ENCODE measurements around the gene HDDC3. TPM values are rescaled to one million over a fixed set of nuclear protein-coding genes. Genes with fewer than 3 reads are reported as not detected.

HDDC3 gene
- total RNA-seq, 2 experiments from 2014 or later, result 49.8 to 51.3 TPM

- Mint-ChIP-seq H3K36me3 (ENCODE audit: low read depth) (no peaks in the 10 kb centered on the region), H3K27me3 (ENCODE audit: low read depth) (no peaks in the 10 kb centered on the region), H3K4me3 (no peak overlapping the region), H3K4me1 (ENCODE audit: low read depth) (no peaks in the 10 kb centered on the region), H3K27ac (no peak overlapping the region), H3K9me3 (no peaks in the 10 kb centered on the region)
- no peak for DNase-seq
- CTCF ChIA-PET, result interaction anchor here (1.7 kb wide), 1 partner anchor 10 kb away, joined by 4 read pairs; no protein-coding TSS in a partner anchor
- intact Hi-C loops (cut with micrococcal nuclease), result no loop called here
Measured at GRCh38 chr15:90891346-90891949, 40.9 kb downstream of the HDDC3 start.

- H3K9me3 Mint-ChIP-seq, result no peaks in the 10 kb centered on the region
- CTCF ChIA-PET, result interaction anchor here (0.8 kb wide), 1 partner anchor 243 kb away, joined by 3 read pairs; no protein-coding TSS in a partner anchor
- no peak for DNase-seq
- intact Hi-C loops (cut with micrococcal nuclease), result no loop called here
- no peaks in the 10 kb centered on the region for H3K36me3 Mint-ChIP-seq (ENCODE audit: low read depth)
- no peak overlapping the region for H3K4me3 Mint-ChIP-seq
- H3K27me3 Mint-ChIP-seq (ENCODE audit: low read depth), result no peaks in the 10 kb centered on the region
- no peak overlapping the region for H3K27ac Mint-ChIP-seq
- peaks cover 3% of the 10 kb centered on the region for H3K4me1 Mint-ChIP-seq (ENCODE audit: low read depth)
Measured at GRCh38 chr15:90890839-90891238, 41.5 kb downstream of the HDDC3 start.

- Mint-ChIP-seq H3K4me1 (ENCODE audit: low read depth) (peaks cover 12% of the 10 kb centered on the region), H3K9me3 (no peaks in the 10 kb centered on the region), H3K27me3 (ENCODE audit: low read depth) (peaks cover 2% of the 10 kb centered on the region), H3K4me3 (no peak overlapping the region), H3K27ac (no peak overlapping the region), H3K36me3 (ENCODE audit: low read depth) (no peaks in the 10 kb centered on the region)
- CTCF ChIA-PET, result interaction anchor here (1.2 kb wide), 1 partner anchor 45 kb away, joined by 3 read pairs; the partner anchor contains the start of gene UNC45A
- no peak for DNase-seq
- intact Hi-C loops (cut with micrococcal nuclease), result loop anchor here (5.0 kb wide), 1 partner anchor 198 kb away; no protein-coding TSS in a partner anchor
Measured at GRCh38 chr15:90889736-90890456, 42.5 kb downstream of the HDDC3 start.

- no peak overlapping the region for H3K4me3 Mint-ChIP-seq
Measured at GRCh38 chr15:90889313-90889730, 43.0 kb downstream of the HDDC3 start.

GRCh38 chr15:90887037-90887481 lies 45.3 kb downstream of the HDDC3 start:
- no peak overlapping the region for H3K27ac Mint-ChIP-seq

More at GRCh38 chr15:90889313-90889730, 43.0 kb downstream of the HDDC3 start:
- no peaks in the 10 kb centered on the region for H3K9me3 Mint-ChIP-seq
- peaks cover 3% of the 10 kb centered on the region for H3K27me3 Mint-ChIP-seq (ENCODE audit: low read depth)
- intact Hi-C loops (cut with micrococcal nuclease), result loop anchor here (5.0 kb wide), 1 partner anchor 197 kb away; no protein-coding TSS in a partner anchor
- DNase-seq, result no peak
- H3K4me1 Mint-ChIP-seq (ENCODE audit: low read depth), result peaks cover 13% of the 10 kb centered on the region
- H3K36me3 Mint-ChIP-seq (ENCODE audit: low read depth), result no peaks in the 10 kb centered on the region
- H3K27ac Mint-ChIP-seq, result no peak overlapping the region
- CTCF ChIA-PET, result interaction anchor here (0.6 to 1.2 kb wide), 3 partner anchors 8 to 45 kb away, joined by 3 read pairs; partner anchors contain the start of gene UNC45A

GRCh38 chr15:90886291-90886614 lies 46.1 kb downstream of the HDDC3 start:
- no peak overlapping the region for H3K4me3 Mint-ChIP-seq
- H3K27me3 Mint-ChIP-seq (ENCODE audit: low read depth), result peaks cover 3% of the 10 kb centered on the region
- peaks cover 26% of the 10 kb centered on the region for H3K4me1 Mint-ChIP-seq (ENCODE audit: low read depth)
- intact Hi-C loops (cut with micrococcal nuclease), result loop anchor here (1.0 to 5.0 kb wide), 3 partner anchors 194 to 565 kb away; no protein-coding TSS in a partner anchor
- peaks cover 5% of the 10 kb centered on the region for H3K36me3 Mint-ChIP-seq (ENCODE audit: low read depth)
- no peak for DNase-seq
- CTCF ChIA-PET, result interaction anchor here (0.7 to 3.3 kb wide), 36 partner anchors 9 to 566 kb away, joined by 3 to 69 read pairs (median 6); partner anchors contain the start of genes BLM, FURIN, HDDC3 and MAN2A2
- H3K9me3 Mint-ChIP-seq, result no peaks in the 10 kb centered on the region
- peak overlapping the region; percentile 13 for H3K27ac Mint-ChIP-seq

More at GRCh38 chr15:90887037-90887481, 45.3 kb downstream of the HDDC3 start:
- H3K4me1 Mint-ChIP-seq (ENCODE audit: low read depth), result peaks cover 26% of the 10 kb centered on the region
- intact Hi-C loops (cut with micrococcal nuclease), result loop anchor here (2.0 to 5.0 kb wide), 2 partner anchors 195 to 566 kb away; no protein-coding TSS in a partner anchor
- no peaks in the 10 kb centered on the region for H3K9me3 Mint-ChIP-seq
- H3K27me3 Mint-ChIP-seq (ENCODE audit: low read depth), result peaks cover 3% of the 10 kb centered on the region
- peaks cover 3% of the 10 kb centered on the region for H3K36me3 Mint-ChIP-seq (ENCODE audit: low read depth)
- no peak overlapping the region for H3K4me3 Mint-ChIP-seq
- DNase-seq, result no peak
- CTCF ChIA-PET, result interaction anchor here (0.9 to 3.3 kb wide), 15 partner anchors 8 to 567 kb away, joined by 3 to 69 read pairs (median 12); partner anchors contain the start of genes BLM, HDDC3 and UNC45A

- Mint-ChIP-seq H3K9me3 (no peaks in the 10 kb centered on the region), H3K36me3 (ENCODE audit: low read depth) (peaks cover 9% of the 10 kb centered on the region), H3K4me1 (ENCODE audit: low read depth) (peaks cover 26% of the 10 kb centered on the region), H3K27ac (peak overlapping the region; percentile 62), H3K27me3 (ENCODE audit: low read depth) (peaks cover 3% of the 10 kb centered on the region), H3K4me3 (peak overlapping the region; percentile 30)
- intact Hi-C loops (cut with micrococcal nuclease), result loop anchor here (1.0 to 5.0 kb wide), 3 partner anchors 193 to 565 kb away; no protein-coding TSS in a partner anchor
- peak; percentile 88 for DNase-seq
- CTCF ChIA-PET, result interaction anchor here (0.6 to 3.3 kb wide), 46 partner anchors 9 to 566 kb away, joined by 3 to 69 read pairs (median 4); partner anchors contain the start of genes BLM, FURIN, HDDC3 and MAN2A2
Measured at GRCh38 chr15:90885432-90886290, 46.7 kb downstream of the HDDC3 start.

GRCh38 chr15:90884719-90885431 lies 47.5 kb downstream of the HDDC3 start:
- DNase-seq, result no peak
- Mint-ChIP-seq H3K27ac (peak overlapping the region; percentile 62), H3K4me3 (peak overlapping the region; percentile 30), H3K36me3 (ENCODE audit: low read depth) (peaks cover 14% of the 10 kb centered on the region), H3K27me3 (ENCODE audit: low read depth) (peaks cover 3% of the 10 kb centered on the region), H3K9me3 (no peaks in the 10 kb centered on the region), H3K4me1 (ENCODE audit: low read depth) (peaks cover 26% of the 10 kb centered on the region)
- CTCF ChIA-PET, result interaction anchor here (0.7 to 3.3 kb wide), 35 partner anchors 10 to 565 kb away, joined by 3 to 69 read pairs (median 6); partner anchors contain the start of genes BLM, FURIN, HDDC3 and MAN2A2
- intact Hi-C loops (cut with micrococcal nuclease), result loop anchor here (5.0 kb wide), 1 partner anchor 193 kb away; no protein-coding TSS in a partner anchor

- CTCF ChIA-PET, result interaction anchor here (2.2 to 3.3 kb wide), 9 partner anchors 22 to 402 kb away, joined by 9 to 69 read pairs (median 16); partner anchors contain the start of genes HDDC3 and UNC45A
- Mint-ChIP-seq H3K4me1 (ENCODE audit: low read depth) (peaks cover 27% of the 10 kb centered on the region), H3K27ac (peak within 1 kb of the TSS; percentile 73), H3K4me3 (peak within 1 kb of the TSS; percentile 30), H3K27me3 (ENCODE audit: low read depth) (peaks cover 3% of the 10 kb centered on the region), H3K9me3 (no peaks in the 10 kb centered on the region), H3K36me3 (ENCODE audit: low read depth) (peaks cover 22% of the 10 kb centered on the region)
- intact Hi-C loops (cut with micrococcal nuclease), result loop anchor here (1.0 kb wide), 1 partner anchor 11 kb away; no protein-coding TSS in a partner anchor
- peak; percentile 18 for DNase-seq
Measured at GRCh38 chr15:90883976-90884718, 48.2 kb downstream of the HDDC3 start, which contains the start of gene FES. Gene FES (plus strand): TSS chr15:90884504. CDS start chr15:90885046, 542 bp downstream.

GRCh38 chr15:90883526-90883975 lies 48.8 kb downstream of the HDDC3 start:
- H3K27me3 Mint-ChIP-seq (ENCODE audit: low read depth), result peaks cover 3% of the 10 kb centered on the region
- H3K9me3 Mint-ChIP-seq, result no peaks in the 10 kb centered on the region
- peak overlapping the region; percentile 12 for H3K4me3 Mint-ChIP-seq
- intact Hi-C loops (cut with micrococcal nuclease), result loop anchor here (1.0 kb wide), 1 partner anchor 10 kb away; no protein-coding TSS in a partner anchor
- H3K4me1 Mint-ChIP-seq (ENCODE audit: low read depth), result peaks cover 27% of the 10 kb centered on the region
- DNase-seq, result peak; percentile 29
- H3K36me3 Mint-ChIP-seq (ENCODE audit: low read depth), result peaks cover 27% of the 10 kb centered on the region
- peak overlapping the region; percentile 73 for H3K27ac Mint-ChIP-seq
- CTCF ChIA-PET, result no interaction called here
